NT2/D1 (cell line): ENCODE measurements around the gene ATXN7.
A peak's percentile ranks its signal among the peaks of the same experiment; 100 is the strongest.

Source experiments
- DNase-seq: peaks from one replicate; pipeline ENCODE4 v3.0.0-alpha.2; 2011; ENCODE audit warnings: low read depth, low spot score
- H3K27me3 ChIP-seq: 2 replicates; pipeline ENCODE4 v1.6.0; 2011; ENCODE audit warnings: mild to moderate bottlenecking; ENCODE audit not compliant: insufficient read length, insufficient read depth
- H3K36me3 ChIP-seq: 2 replicates; pipeline ENCODE4 v1.6.1; 2011; ENCODE audit warnings: mild to moderate bottlenecking, low read length, mixed read lengths; ENCODE audit not compliant: insufficient read depth, insufficient read length
- H3K4me1 ChIP-seq: 2 replicates; pipeline ENCODE4 v1.5.1; 2011; ENCODE audit not compliant: insufficient read depth, insufficient read length
- H3K4me3 ChIP-seq: 2 replicates; pipeline ENCODE4 v1.5.1; 2011; ENCODE audit warnings: low read depth; ENCODE audit not compliant: insufficient read length
- H3K9ac ChIP-seq: 2 replicates; pipeline ENCODE4 v1.6.0; 2011; ENCODE audit warnings: low read depth; ENCODE audit not compliant: insufficient read length
- H3K9me3 ChIP-seq: 2 replicates; pipeline ENCODE4 v1.5.1; 2011; ENCODE audit warnings: mild to moderate bottlenecking, low read length; ENCODE audit not compliant: insufficient read depth
- SUZ12 ChIP-seq: IDR thresholded peaks from 2 replicates; pipeline ENCODE4 v1.6.1; 2011; ENCODE audit not compliant: insufficient read length, insufficient read depth; ENCODE audit errors: extremely low read depth
- YY1 ChIP-seq: IDR thresholded peaks from 2 replicates; pipeline ENCODE4 v1.6.1; 2011; ENCODE audit not compliant: insufficient read length, insufficient read depth
- ZNF274 ChIP-seq: IDR thresholded peaks from 2 replicates; pipeline ENCODE4 v1.6.1; 2011; ENCODE audit warnings: mild to moderate bottlenecking, low read depth, low read length

ATXN7 gene

DNA sequence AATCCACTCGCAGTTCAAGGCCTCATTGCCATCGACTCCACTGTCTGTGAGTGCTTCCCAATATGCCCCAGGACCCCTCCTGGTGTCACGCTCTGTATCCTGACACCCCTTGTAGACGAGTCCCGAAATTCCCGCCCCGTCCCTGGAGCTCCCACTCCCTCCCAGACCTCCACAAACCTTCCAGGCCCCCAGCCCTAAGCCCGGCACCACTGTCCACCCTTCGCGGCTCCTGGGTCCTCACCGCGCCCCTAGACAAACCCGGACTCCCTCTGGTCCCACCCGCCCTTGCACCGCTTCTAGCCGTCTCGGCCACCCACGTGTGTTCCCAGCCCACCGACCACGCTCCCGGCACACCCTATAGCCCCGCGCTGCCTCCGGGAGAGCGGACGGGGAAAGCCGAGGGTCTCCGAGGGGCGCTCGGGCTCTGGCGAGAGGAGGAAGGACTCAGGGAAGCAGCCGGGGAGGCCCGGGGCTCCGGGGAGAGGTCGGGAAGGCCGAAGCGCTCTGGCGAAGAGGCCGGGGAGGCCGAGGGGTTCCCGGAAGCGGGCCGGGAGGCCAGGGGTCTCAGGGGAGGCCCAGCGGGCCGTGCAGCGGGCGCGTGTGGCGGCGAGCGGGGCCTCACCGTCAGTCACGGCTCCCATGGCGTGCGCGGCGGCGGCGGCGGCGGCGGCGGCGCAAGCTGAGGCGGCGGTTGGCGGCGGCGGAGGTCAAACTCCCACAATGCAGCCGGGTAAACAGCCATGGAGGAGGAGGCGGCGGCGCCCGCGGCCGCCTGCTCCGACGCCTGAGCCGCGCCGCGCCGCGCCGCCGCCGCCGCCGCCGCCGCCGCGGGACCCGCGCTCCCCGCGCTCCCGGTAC, at the start of gene ATXN7, which contains the start of gene THOC7:
TSS of gene ATXN7 (plus strand) at position 718 of the 858 bp plus-strand sequence. CDS start 48,732 bp downstream, outside the sequence.
TSS of gene THOC7 (minus strand) at position 656 of the 858 bp plus-strand sequence. CDS start at position 641, 15 bp downstream.
- no peaks in the 10 kb centered on the region for H3K9me3 ChIP-seq
- H3K9ac ChIP-seq = peak within 1 kb of the TSS; percentile 91
- TF ChIP-seq ZNF274 (no peak), SUZ12 (no peak), YY1 (no peak)
- peaks cover 3% of the 10 kb centered on the region for H3K4me1 ChIP-seq
- H3K27me3 ChIP-seq = no peaks in the 10 kb centered on the region
- peak; percentile 28 for DNase-seq
- peaks cover 14% of the 10 kb centered on the region for H3K36me3 ChIP-seq
- peak within 1 kb of the TSS; percentile 88 for H3K4me3 ChIP-seq

DNA sequence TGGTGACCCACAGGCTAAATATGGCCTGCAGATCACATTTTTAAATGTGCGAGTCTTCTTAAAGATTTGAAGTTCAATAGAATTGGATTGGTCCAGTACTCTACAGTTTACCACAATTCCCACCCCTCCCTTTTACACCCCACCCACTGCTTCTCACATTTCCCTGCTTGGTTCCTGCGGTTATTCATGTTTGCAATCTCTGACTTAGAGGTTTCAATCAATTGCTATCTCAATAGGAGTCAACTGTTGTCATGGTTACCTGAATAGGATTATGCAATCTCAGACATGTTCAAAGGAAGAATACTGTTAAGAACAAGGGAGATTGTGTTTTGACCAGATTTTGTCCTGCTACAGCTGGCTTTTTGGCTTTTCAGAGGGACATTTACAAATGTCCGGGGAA, 49.4 kb upstream of the ATXN7 start:
- no peaks in the 10 kb centered on the region for H3K27me3 ChIP-seq
- DNase-seq = peak; percentile 18
- H3K9ac ChIP-seq = no peak overlapping the region
- H3K36me3 ChIP-seq = no peaks in the 10 kb centered on the region
- H3K4me3 ChIP-seq = no peak overlapping the region
- H3K9me3 ChIP-seq = no peaks in the 10 kb centered on the region
- TF ChIP-seq ZNF274 (no peak), SUZ12 (no peak), YY1 (no peak)
- no peaks in the 10 kb centered on the region for H3K4me1 ChIP-seq

DNA sequence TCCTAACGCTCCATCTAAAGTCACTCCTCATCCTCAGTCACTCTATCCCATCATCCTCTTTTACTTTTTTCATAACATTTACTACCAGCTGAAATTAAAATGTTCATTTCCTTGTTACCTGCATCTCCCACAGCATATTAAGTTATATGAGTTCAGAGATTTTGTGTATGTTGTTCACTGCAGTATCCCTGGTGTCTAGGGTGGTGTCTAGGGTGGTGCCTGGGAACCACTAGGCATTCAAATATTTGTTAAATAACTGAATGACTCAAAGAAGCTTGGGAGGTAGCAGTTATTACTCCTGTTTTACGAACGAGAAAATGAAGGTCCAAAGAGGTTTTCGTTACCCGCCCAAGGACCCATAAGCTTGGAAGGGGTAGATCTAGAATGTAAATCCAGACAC, 46.4 kb upstream of the ATXN7 start:
- Histone ChIP-seq H3K4me3 (no peak overlapping the region), H3K4me1 (no peaks in the 10 kb centered on the region), H3K27me3 (no peaks in the 10 kb centered on the region), H3K9ac (no peak overlapping the region), H3K9me3 (no peaks in the 10 kb centered on the region), H3K36me3 (no peaks in the 10 kb centered on the region)
- no peak for DNase-seq
- TF ChIP-seq YY1 = no peak
- no peak for TF ChIP-seq ZNF274

- no peaks in the 10 kb centered on the region for H3K9me3 ChIP-seq
- no peaks in the 10 kb centered on the region for H3K36me3 ChIP-seq
- no peaks in the 10 kb centered on the region for H3K27me3 ChIP-seq
- H3K4me3 ChIP-seq = no peak overlapping the region
- no peaks in the 10 kb centered on the region for H3K4me1 ChIP-seq
- TF ChIP-seq SUZ12 = no peak
- no peak for TF ChIP-seq ZNF274
- TF ChIP-seq YY1 = no peak
- peak; percentile 46 for DNase-seq
- no peak overlapping the region for H3K9ac ChIP-seq
Measured at GRCh38 chr3:63818282-63819150, 45.2 kb upstream of the ATXN7 start.

- Histone ChIP-seq H3K4me3 (no peak within 1 kb of the TSS), H3K4me1 (no peaks in the 10 kb centered on the region), H3K9ac (no peak within 1 kb of the TSS), H3K36me3 (no peaks in the 10 kb centered on the region), H3K27me3 (no peaks in the 10 kb centered on the region), H3K9me3 (no peaks in the 10 kb centered on the region)
- TF ChIP-seq ZNF274 (no peak), YY1 (no peak), SUZ12 (no peak)
- DNase-seq = no peak
Measured at GRCh38 chr3:63819151-63819398, 44.6 kb upstream of the ATXN7 start, which contains the start of gene C3orf49. Gene C3orf49, plus strand, starts transcription at chr3:63819299. Its CDS starts 173 bp downstream, at chr3:63819472.

GRCh38 chr3:63824309-63824708, 39.4 kb upstream of the ATXN7 start:
- H3K36me3 ChIP-seq = peaks cover 17% of the 10 kb centered on the region
- no peak for DNase-seq
- no peaks in the 10 kb centered on the region for H3K4me1 ChIP-seq
- no peak overlapping the region for H3K4me3 ChIP-seq
- no peaks in the 10 kb centered on the region for H3K27me3 ChIP-seq
- no peaks in the 10 kb centered on the region for H3K9me3 ChIP-seq
- no peak overlapping the region for H3K9ac ChIP-seq
- no peak for TF ChIP-seq ZNF274
- no peak for TF ChIP-seq YY1
- no peak for TF ChIP-seq SUZ12

DNA sequence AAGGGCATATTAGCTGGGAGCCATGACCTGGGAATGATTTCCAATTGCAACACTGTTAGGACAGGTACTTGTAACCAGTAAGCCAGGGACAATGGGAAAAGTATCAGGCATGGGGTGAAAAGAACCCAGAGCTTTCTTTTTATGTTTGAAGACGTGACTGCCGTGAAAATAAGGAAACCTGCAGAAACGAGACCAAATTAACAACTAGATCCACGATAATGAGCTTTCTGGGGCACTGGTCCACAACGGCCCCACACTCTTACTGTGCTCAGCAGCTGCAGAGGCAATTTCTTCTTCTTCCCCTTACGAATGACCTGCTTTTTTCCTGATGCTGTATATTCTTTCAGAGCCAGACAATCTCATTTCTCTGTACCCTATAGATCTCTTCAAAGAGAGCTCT, 33.1 kb upstream of the ATXN7 start:
- TF ChIP-seq SUZ12 = no peak
- no peak for TF ChIP-seq ZNF274
- TF ChIP-seq YY1 = no peak
- Histone ChIP-seq H3K27me3 (no peaks in the 10 kb centered on the region), H3K36me3 (peaks cover 72% of the 10 kb centered on the region), H3K9me3 (no peaks in the 10 kb centered on the region), H3K9ac (no peak overlapping the region), H3K4me3 (no peak overlapping the region), H3K4me1 (no peaks in the 10 kb centered on the region)
- DNase-seq = no peak
